Astrocyte of the cerebellum (primary cell): ENCODE results near the gene EIPR1.

ENCODE experiments used
- DNase-seq: peaks from one replicate; pipeline ENCODE4 v3.0.0-alpha.2; 2011; ENCODE audit warnings: low read depth
- H3K4me3 ChIP-seq: 2 replicates; pipeline ENCODE4 v1.5.1; 2011; ENCODE audit warnings: mild to moderate bottlenecking, low read depth, low read length, moderate library complexity
- in situ Hi-C: cut with HindIII; loops from 2 replicates; pipeline ENCODE4 v1.10.0; 2017; ENCODE audit warnings: low sequenced_read_pairs
- TF ChIP-seq, protein P1 (sequence below): IDR thresholded peaks from 2 replicates; pipeline ENCODE4 v1.5.1; 2012; ENCODE audit warnings: low read length, low read depth, moderate library complexity, mild to moderate bottlenecking; ENCODE audit errors: missing control alignments

The EIPR1 gene

DNA sequence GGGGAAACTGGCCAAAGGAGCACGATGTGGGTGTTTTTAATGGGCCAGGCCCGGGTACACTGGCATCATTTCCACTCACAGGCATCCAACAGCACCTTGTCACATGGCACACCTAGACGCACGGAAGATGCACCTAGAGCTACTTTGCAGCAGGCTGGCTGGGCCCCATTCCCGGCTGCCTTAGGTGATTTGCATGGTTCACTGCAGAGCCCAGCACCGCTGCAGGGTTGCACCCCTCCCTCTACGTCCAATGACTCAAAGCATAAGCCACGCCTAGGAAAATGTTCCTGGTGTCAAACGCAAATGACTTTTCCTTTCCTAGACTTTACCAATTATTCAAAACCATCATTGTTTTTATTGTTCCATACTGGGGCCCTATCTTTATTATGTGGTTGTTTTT is 222.9 kb downstream of the EIPR1 start:
- TF ChIP-seq, protein P1, sequence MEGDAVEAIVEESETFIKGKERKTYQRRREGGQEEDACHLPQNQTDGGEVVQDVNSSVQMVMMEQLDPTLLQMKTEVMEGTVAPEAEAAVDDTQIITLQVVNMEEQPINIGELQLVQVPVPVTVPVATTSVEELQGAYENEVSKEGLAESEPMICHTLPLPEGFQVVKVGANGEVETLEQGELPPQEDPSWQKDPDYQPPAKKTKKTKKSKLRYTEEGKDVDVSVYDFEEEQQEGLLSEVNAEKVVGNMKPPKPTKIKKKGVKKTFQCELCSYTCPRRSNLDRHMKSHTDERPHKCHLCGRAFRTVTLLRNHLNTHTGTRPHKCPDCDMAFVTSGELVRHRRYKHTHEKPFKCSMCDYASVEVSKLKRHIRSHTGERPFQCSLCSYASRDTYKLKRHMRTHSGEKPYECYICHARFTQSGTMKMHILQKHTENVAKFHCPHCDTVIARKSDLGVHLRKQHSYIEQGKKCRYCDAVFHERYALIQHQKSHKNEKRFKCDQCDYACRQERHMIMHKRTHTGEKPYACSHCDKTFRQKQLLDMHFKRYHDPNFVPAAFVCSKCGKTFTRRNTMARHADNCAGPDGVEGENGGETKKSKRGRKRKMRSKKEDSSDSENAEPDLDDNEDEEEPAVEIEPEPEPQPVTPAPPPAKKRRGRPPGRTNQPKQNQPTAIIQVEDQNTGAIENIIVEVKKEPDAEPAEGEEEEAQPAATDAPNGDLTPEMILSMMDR = no peak
- in situ Hi-C loops = no loop called here
- no peak overlapping the region for H3K4me3 ChIP-seq
- DNase-seq = no peak

DNA sequence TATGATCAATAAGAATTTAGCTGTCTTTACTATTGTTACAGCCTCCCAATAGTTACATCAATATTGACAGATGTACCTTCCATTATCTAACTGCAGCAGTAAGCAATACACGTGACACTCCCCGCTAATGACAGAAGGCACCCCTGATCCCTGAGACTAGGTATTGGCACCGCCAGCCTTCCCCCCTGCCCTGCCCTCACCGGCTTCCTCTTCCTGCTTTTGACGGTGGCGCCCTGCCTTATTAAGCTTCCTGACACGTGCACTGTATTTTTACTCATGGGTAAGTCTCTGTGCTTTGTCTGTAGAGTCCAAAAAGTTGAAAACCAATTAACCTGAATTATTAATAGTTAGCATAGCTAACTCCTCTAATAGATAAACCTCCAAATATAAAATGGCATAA is 223.5 kb downstream of the EIPR1 start:
- in situ Hi-C loops = no loop called here
- TF ChIP-seq, protein P1 = no peak
- no peak for DNase-seq
- no peak overlapping the region for H3K4me3 ChIP-seq

DNA sequence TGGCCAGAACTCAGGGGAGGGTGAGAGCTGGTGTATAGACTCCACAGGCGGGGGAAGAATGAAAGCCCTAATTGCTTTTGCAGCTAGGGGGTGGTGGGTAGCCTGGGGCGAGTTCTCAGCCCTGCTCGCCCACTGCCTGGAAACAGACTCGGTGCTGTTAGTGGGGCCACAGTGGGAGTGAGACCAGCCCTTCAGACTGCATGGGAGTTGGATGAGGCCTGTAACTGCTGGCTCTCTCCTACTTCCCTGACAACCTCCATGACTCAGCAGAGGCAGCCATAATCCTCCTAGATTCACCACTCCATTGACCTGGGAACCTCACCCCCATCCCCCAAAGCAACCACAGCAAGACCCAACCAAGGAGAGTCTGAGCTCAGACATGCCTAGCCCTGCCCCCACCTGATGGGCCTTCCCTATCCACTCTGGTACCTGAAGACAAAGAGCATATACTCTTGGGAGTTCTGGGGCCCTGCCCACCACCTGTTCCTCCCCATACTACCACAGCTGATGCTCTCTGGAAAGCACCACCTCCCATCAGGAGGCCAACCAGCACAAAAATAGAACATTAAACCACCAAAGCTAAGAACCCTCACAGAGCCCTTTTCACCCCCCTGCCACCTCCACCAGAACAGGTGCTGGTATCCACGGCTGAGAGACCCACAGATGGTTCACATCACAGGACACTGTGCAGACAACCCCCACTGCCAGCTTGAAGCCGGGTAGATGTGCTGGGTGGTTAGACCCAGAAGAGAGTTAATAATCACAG is 226.3 kb downstream of the EIPR1 start:
- TF ChIP-seq, protein P1 = no peak
- in situ Hi-C loops = no loop called here
- no peak overlapping the region for H3K4me3 ChIP-seq
- DNase-seq = no peak

DNA sequence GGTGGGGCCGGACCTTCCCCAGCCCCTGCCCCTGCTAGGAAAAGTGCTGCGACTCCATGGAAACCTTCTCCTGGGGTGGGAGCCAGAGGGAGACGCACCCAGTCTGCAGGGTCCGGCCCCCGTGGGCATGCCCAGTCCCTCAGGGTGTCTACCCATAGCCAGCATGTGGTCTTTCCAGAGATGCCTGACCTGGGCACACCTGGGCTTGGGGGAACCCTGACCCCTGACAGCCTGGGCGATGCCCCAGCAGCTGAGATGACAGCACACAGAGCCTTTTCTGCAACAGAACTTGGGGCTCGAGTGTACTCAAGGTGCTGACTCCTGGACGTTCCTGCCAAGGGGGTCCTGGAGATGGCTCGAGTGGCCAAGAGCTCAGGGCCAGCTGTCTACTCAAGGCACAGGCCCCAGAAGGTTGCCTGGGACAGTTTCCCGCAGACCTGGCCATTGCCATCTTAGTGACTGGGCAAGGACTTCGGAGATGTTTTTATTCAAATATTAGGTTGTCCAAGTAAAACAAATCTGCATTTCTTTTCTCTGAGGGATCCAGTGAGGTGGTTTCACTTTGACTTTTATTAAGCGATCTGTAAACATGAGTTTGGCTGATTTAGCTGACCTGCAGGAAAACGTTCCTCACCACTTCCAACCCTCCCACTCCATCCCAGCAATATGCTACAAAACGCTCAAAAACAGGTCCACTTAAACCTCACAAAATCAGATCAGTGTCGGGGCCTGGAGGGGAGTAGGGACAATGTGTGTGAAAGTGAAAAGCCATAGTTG is 228.0 kb downstream of the EIPR1 start:
- in situ Hi-C loops = no loop called here
- DNase-seq = no peak
- H3K4me3 ChIP-seq = no peak overlapping the region
- TF ChIP-seq, protein P1 = no peak

DNA sequence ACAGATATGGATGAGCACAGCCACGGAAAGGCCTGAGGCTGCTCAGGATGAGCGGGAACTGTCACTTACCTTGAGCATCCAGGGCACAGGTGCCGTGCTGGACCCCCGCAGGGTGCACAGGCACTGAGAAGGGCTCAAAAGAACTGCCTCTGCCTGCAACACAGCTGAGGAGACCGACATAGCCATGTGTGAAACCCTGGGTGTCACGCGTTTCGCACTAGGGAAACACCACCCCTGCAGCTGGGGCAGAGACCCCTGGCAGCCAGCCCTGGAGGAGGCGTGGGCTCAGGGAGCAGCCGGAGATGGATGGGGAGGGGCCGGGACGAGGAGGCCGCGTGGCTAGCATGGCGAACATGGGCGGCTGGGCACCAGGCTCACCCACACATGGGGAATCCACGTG is 228.9 kb downstream of the EIPR1 start:
- H3K4me3 ChIP-seq = no peak overlapping the region
- TF ChIP-seq, protein P1 = no peak
- in situ Hi-C loops = no loop called here
- DNase-seq = no peak

DNA sequence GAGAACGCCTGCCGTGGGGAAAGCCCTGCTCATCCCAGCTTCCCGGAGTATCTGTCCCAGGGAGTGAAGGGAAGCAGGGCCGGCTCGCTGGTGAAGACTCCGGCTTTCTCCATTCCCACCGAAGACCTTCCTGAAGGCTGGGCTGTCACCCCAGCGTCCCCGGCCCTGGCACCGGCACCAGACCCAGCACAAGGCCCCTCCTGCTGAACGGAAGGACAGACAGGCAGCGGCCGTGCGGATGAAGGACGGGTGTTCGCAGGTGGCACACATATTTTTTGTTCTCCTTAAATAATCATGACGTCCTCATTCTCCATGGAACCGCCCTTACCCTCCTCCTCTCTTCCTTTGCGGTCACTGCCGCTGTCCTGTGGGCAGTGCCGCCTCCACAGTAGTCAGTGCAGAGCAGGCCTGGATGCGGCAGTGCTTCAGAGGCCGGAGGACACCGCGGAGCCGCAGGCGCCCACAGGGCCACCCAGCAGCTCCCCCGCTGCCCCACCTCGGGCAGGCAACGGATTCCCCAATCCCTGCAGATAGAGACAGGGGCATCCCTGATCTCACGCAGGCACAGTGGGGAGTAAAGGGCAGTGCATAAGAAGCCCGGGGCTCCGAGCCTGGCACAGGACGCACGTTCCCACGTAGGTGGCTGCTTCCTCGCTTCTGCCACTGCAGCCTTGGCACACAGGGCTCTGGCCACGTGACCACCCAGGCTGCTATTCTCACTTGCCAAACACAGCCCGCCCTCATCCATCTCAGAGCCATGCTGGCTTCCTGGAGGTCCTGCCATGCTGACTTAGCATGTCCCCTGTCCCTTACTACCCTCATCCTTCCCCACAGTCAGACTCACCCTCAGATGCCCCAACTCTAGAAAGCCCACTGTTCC is 229.7 kb downstream of the EIPR1 start:
- TF ChIP-seq, protein P1 = no peak
- in situ Hi-C loops = no loop called here

More for the DNA sequence above, 229.7 kb downstream of the EIPR1 start:
- no peak for DNase-seq
- no peak overlapping the region for H3K4me3 ChIP-seq
